Small intestine (tissue), 7 donors: ENCODE measurements around the gene TMEM59L. TPM values are rescaled to one million over a fixed set of nuclear protein-coding genes. Genes with fewer than 3 reads are reported as not detected.
A peak's percentile ranks its signal among the peaks of the same experiment; 100 is the strongest.

ENCODE experiments used
- DNase-seq, 2 donors: peaks; one replicate each; pipeline versions ENCODE4 v3.0.0 to v3.0.0-alpha.2; 2013
- FAIRE-seq: peaks from 2 replicates; lab custom pipeline; 2012; peaks lifted over from hg19 to GRCh38; lab: Jason Lieb, UNC
- H3K27ac ChIP-seq, 3 donors: one replicate each; pipeline ENCODE4 v1.5.1; 2013; ENCODE audit warnings: low read length in 2 of 3, mild to moderate bottlenecking in 2 of 3, control low read depth in 1 of 3, inconsistent platforms in 1 of 3, low read depth in 1 of 3, moderate library complexity in 1 of 3
- H3K27me3 ChIP-seq, 3 donors: one replicate each; pipeline ENCODE4 v1.6.1; 2013; ENCODE audit warnings: low read length in 3 of 3, inconsistent platforms in 1 of 3; ENCODE audit not compliant: control insufficient read depth in 3 of 3, insufficient read depth in 3 of 3
- H3K36me3 ChIP-seq, 3 donors: one replicate each; pipeline ENCODE4 v1.6.1; 2013; ENCODE audit warnings: low read length in 3 of 3, inconsistent platforms in 1 of 3, low read depth in 1 of 3, mild to moderate bottlenecking in 1 of 3, moderate library complexity in 1 of 3; ENCODE audit not compliant: control insufficient read depth in 3 of 3, insufficient read depth in 2 of 3
- H3K4me1 ChIP-seq, 3 donors: one replicate each; pipeline ENCODE4 v1.6.1; 2013; ENCODE audit warnings: low read length in 2 of 3, inconsistent platforms in 1 of 3, low read depth in 1 of 3, mild to moderate bottlenecking in 1 of 3, moderate library complexity in 1 of 3; ENCODE audit not compliant: control insufficient read depth in 3 of 3, insufficient read depth in 2 of 3
- H3K4me3 ChIP-seq, 3 donors: one replicate each; pipeline ENCODE4 v1.5.1; 2013; ENCODE audit warnings: low read length in 3 of 3, control low read depth in 1 of 3, inconsistent platforms in 1 of 3, low read depth in 1 of 3, mild to moderate bottlenecking in 1 of 3, moderate library complexity in 1 of 3
- H3K9me3 ChIP-seq, 2 donors: one replicate each; pipeline ENCODE4 v1.6.1; 2013; ENCODE audit warnings: low read depth in 1 of 2, low read length in 1 of 2; ENCODE audit not compliant: control insufficient read depth in 2 of 2, insufficient read depth in 1 of 2
- WGBS, 3 donors: extraction: QIAGEN DNeasy Blood & Tissue Kit; methylation state at CpG; one replicate each; pipeline ENCODE4 v1.1.7; 2013; 5-methylcytosine and 5-hydroxymethylcytosine counted together
- polyA plus RNA-seq, 4 donors: library from polyadenylated mRNA; stranded (reverse) in 3 of 4; unstranded in 1 of 4; fragments of 200-250 nt in 3 of 4; fragments of 120-200 nt in 1 of 4; gene quantifications; one replicate each; pipeline versions ENCODE4 v1.2.1 to v1.2.3, GENCODE V29; 2013
- donor health status: healthy with polysubstance abuse.
- donor health status: control.
- donor health status: control.
- donor health status: Bipolar disorder and iron deficiency.
- donor health status: healthy.

Gene TMEM59L
- polyA plus RNA-seq, 4 donors: 1.3 to 8.5 (median 1.6) TPM; not detected in 1

GRCh38 chr19:18636183-18636968 is 23.7 kb downstream of the TMEM59L start:
- WGBS, 3 donors: 0 to 2% (median 1%) methylated on average over 32 to 44 of the region's 44 CpGs
- DNase-seq (peak; percentile 95), FAIRE-seq (no peak)
- Histone ChIP-seq H3K36me3 (peaks cover 0 to 3% (median 0%) of the 10 kb centered on the region in 3 donors), H3K4me1 (peaks cover 3 to 21% (median 5%) of the 10 kb centered on the region in 3 donors), H3K27ac (peak overlapping the region in 2 of 3 donors; percentile 64 to 90), H3K9me3 (no peaks in the 10 kb centered on the region), H3K4me3 (peak overlapping the region; percentile 43 to 76 (median 68)), H3K27me3 (no peaks in the 10 kb centered on the region)

- Histone ChIP-seq H3K9me3 (no peaks in the 10 kb centered on the region), H3K4me1 (peaks cover 3 to 21% (median 5%) of the 10 kb centered on the region in 3 donors), H3K4me3 (peak within 1 kb of the TSS; percentile 68 to 76 (median 74)), H3K27me3 (no peaks in the 10 kb centered on the region), H3K27ac (peak within 1 kb of the TSS; percentile 70 to 90 (median 77)), H3K36me3 (peaks cover 0 to 3% (median 0%) of the 10 kb centered on the region in 3 donors)
- 3 to 5% (median 5%) methylated on average over 44 to 47 of the region's 47 CpGs for WGBS, 3 donors
- DNase-seq (peak in 1 of 2 donors; percentile 37), FAIRE-seq (no peak)
Measured at GRCh38 chr19:18636969-18637629, 24.4 kb downstream of the TMEM59L start, which contains the start of gene KLHL26. TSS of gene KLHL26 (plus strand) at chr19:18637028. CDS start at chr19:18637055, 27 bp downstream.

DNA sequence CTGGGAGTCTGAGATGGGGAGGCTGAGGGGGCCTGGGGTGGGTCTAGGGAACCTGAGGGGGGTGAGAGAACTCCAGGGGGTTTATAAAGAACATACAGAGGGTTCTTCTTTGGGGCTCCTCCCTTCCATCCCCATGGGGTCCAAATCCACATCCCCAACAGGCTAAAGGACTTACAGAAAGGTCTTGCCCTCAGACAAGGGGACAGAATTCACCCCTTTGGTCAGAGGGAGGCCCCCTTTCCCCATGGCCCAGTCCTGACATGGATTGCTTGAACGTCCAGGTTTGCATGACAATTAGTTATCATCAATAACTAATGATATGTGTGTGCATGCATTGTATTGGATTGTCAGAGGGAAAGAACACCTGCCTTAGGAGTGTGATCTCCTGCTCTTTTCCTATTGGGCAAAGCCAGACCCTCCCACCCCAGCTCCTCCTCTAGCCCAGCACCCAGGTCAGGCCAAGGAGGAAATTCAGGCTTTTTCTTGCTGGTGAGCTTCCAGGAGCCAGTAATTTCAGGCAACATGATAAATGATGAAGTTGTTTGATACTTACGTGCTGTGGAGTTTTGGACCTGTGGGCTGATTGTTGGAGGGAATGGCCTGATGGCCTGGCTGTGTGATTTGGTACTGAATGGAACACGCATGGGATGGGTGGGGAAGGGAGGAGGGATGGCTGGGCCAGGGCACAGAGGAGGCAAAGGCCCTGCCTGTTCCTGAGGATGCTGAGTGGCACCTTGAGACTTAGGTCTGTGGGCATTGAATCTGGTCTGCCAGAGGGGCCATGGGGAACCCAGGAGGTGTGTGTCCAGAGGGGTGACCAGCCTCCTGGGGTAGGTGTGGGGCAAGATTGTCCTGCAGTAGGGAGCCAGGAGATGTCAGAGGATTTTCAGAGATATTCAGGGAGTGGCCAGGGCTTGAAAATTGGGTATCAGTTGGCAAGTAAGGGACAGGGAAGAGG is 25.3 kb downstream of the TMEM59L start:
- DNase-seq: peak; percentile 76 to 79
- H3K36me3 ChIP-seq: peaks cover 0 to 3% (median 0%) of the 10 kb centered on the region in 3 donors
- no peaks in the 10 kb centered on the region for H3K9me3 ChIP-seq
- no peak for FAIRE-seq
- H3K4me1 ChIP-seq: peaks cover 3 to 21% (median 5%) of the 10 kb centered on the region in 3 donors
- H3K27me3 ChIP-seq: no peaks in the 10 kb centered on the region
- peak overlapping the region in 2 of 3 donors; percentile 68 to 74 for H3K4me3 ChIP-seq
- H3K27ac ChIP-seq: peak overlapping the region; percentile 27 to 88 (median 55)
- WGBS, 3 donors: 13 to 31% (median 24%) methylated on average over 3 of the region's 3 CpGs

DNA sequence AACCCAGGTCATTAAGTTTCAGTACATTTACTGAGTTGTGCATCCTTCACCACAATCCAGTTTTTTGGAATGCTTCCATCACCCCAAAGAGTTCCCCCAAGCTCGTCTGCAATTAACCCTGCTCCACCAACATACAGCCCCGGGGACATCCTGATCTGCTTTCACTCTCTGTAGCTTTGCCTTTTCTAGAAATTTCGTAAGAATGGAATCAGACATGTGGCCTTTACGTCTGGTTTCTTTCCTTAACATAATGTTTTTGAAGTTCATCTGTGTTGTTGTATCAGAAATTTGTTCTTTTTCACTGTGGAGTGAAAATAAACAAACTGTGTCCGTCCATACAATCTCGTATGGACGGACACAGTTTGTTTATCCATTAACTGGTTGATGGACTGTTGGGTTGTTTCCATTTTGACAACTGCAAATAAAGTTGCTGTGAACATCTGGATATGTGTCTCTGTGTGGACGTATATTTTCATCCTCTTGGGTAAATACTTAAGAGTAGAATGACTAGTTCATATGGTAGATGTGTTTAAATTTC is 27.1 kb downstream of the TMEM59L start:
- Histone ChIP-seq H3K9me3 (no peaks in the 10 kb centered on the region), H3K4me3 (no peak overlapping the region), H3K27me3 (no peaks in the 10 kb centered on the region), H3K36me3 (peaks cover 0 to 3% (median 0%) of the 10 kb centered on the region in 3 donors), H3K4me1 (peaks cover 3 to 21% (median 5%) of the 10 kb centered on the region in 3 donors), H3K27ac (no peak overlapping the region)
- DNase-seq (no peak), FAIRE-seq (no peak)
- WGBS, 3 donors: 66 to 83% (median 80%) methylated on average over 8 of the region's 8 CpGs

- DNase-seq (no peak), FAIRE-seq (no peak)
- no peaks in the 10 kb centered on the region for H3K27me3 ChIP-seq
- WGBS, 3 donors: 59 to 73% (median 66%) methylated on average over 13 to 15 of the region's 15 CpGs
- H3K36me3 ChIP-seq: peaks cover 0 to 15% (median 0%) of the 10 kb centered on the region in 3 donors
- no peak overlapping the region for H3K27ac ChIP-seq
- no peaks in the 10 kb centered on the region for H3K9me3 ChIP-seq
- peaks cover 0 to 11% (median 0%) of the 10 kb centered on the region in 3 donors for H3K4me1 ChIP-seq
- H3K4me3 ChIP-seq: no peak overlapping the region
Measured at GRCh38 chr19:18644196-18645034, 31.7 kb downstream of the TMEM59L start.

- no peaks in the 10 kb centered on the region for H3K27me3 ChIP-seq
- H3K9me3 ChIP-seq: no peaks in the 10 kb centered on the region
- H3K36me3 ChIP-seq: peaks cover 0 to 18% (median 0%) of the 10 kb centered on the region in 3 donors
- 85 to 90% (median 88%) methylated on average over 13 of the region's 13 CpGs for WGBS, 3 donors
- H3K27ac ChIP-seq: no peak overlapping the region
- DNase-seq (no peak), FAIRE-seq (no peak)
- H3K4me3 ChIP-seq: no peak overlapping the region
- H3K4me1 ChIP-seq: peaks cover 0 to 16% (median 0%) of the 10 kb centered on the region in 3 donors
Measured at GRCh38 chr19:18645035-18645511, 32.4 kb downstream of the TMEM59L start.
